K562 (cell line): ENCODE results near the gene CAPRIN1.

ENCODE experiments used
- CREM ChIP-seq: IDR thresholded peaks from 2 replicates; pipeline ENCODE4 v1.6.1; 2014; ENCODE audit warnings: antibody characterized with exemption, low read depth
- CTCF ChIP-seq, 3 experiments: IDR thresholded peaks in 2 of 3; conservative IDR thresholded peaks in 1 of 3; 2 replicates each; pipeline ENCODE4 v1.5.1; 2011 to 2012; ENCODE audit warnings: low read length in 3 of 3, mild to moderate bottlenecking in 3 of 3, control low read depth in 2 of 3, improper control_type of control experiment in 1 of 3, inconsistent platforms in 1 of 3, low read depth in 1 of 3, mixed read lengths in 1 of 3, moderate library complexity in 1 of 3; ENCODE audit not compliant: insufficient read depth in 2 of 3
- MEF2D ChIP-seq: conservative IDR thresholded peaks from 2 replicates; pipeline ENCODE4 v1.6.1; 2016; ENCODE audit warnings: low read depth, missing genetic modification characterization, missing compliant biosample characterization
- NFE2 ChIP-seq: IDR thresholded peaks from 2 replicates; pipeline ENCODE4 v1.6.1; 2014; ENCODE audit warnings: antibody characterized with exemption, low read depth
- OTX1 ChIP-seq: fragments of 450-650 bp; formaldehyde crosslinking; IDR thresholded peaks from 2 replicates; pipeline ENCODE4 v1.4.0; 2022; ENCODE audit warnings: mild to moderate bottlenecking
- PCBP1 ChIP-seq: fragments of 200-400 bp; formaldehyde crosslinking; IDR thresholded peaks from 2 replicates; pipeline ENCODE4 v1.6.1; 2018; ENCODE audit warnings: mild to moderate bottlenecking, low read depth, low read length; ENCODE audit not compliant: poor library complexity, severe bottlenecking
- POLR2A ChIP-seq: fragments of 450-650 bp; conservative IDR thresholded peaks from 2 replicates; pipeline ENCODE4 v1.6.1; 2016
- SIX5 ChIP-seq, 2 experiments: IDR thresholded peaks; 2 replicates each; pipeline ENCODE4 v1.6.1; 2011; ENCODE audit warnings: low read length in 2 of 2, borderline replicate concordance in 1 of 2, low read depth in 1 of 2, mild to moderate bottlenecking in 1 of 2, moderate library complexity in 1 of 2; ENCODE audit not compliant: insufficient read depth in 1 of 2
- SP1 ChIP-seq: sonication (generic); formaldehyde crosslinking; IDR thresholded peaks from 2 replicates; pipeline ENCODE4 v1.8.1; 2022; ENCODE audit warnings: mild to moderate bottlenecking, missing genetic modification reagents
- TEAD2 ChIP-seq: fragments of 450-650 bp; IDR thresholded peaks from 2 replicates; pipeline ENCODE4 v1.6.1; 2016; ENCODE audit warnings: missing genetic modification characterization, control low read depth, missing compliant biosample characterization
- TEAD4 ChIP-seq, 2 experiments: sonication (generic) in 1 of 2; formaldehyde crosslinking in 1 of 2; IDR thresholded peaks; 2 replicates each; pipeline versions ENCODE4 v1.6.1 to v1.8.0; 2012 to 2022; ENCODE audit warnings: borderline replicate concordance in 1 of 2, inconsistent platforms in 1 of 2, low read length in 1 of 2, mild to moderate bottlenecking in 1 of 2, missing genetic modification reagents in 1 of 2
- ZNF75A ChIP-seq: fragments of 450-650 bp; formaldehyde crosslinking; IDR thresholded peaks from 2 replicates; pipeline ENCODE4 v1.4.0; 2020; ENCODE audit warnings: mild to moderate bottlenecking

GRCh38 chr11:34104680-34105078 is 53.1 kb downstream of the CAPRIN1 start:
- TF ChIP-seq MEF2D (tag) = no peak
- TF ChIP-seq POLR2A = no peak
- no peak for TF ChIP-seq TEAD2 (tag)
- TF ChIP-seq SP1 = no peak
- TF ChIP-seq CREM = no peak
- TF ChIP-seq OTX1 (CRISPR knock-in tag) = no peak
- no peak for TF ChIP-seq CTCF (IDR thresholded peaks at IDR 0.05 in 2 of 3, conservative IDR thresholded peaks at IDR 0.05 in 1 of 3; ENCODE audit: insufficient read depth in 2 of 3, low read depth in 1 of 3, low read length in 3 of 3)
- no peak for TF ChIP-seq PCBP1
- TF ChIP-seq TEAD4 (IDR thresholded peaks at IDR 0.05; ENCODE audit: low read length) = no peak
- no peak for TF ChIP-seq TEAD4 (CRISPR knock-in tag; IDR thresholded peaks at IDR 0.05; ENCODE audit: borderline replicate concordance)
- TF ChIP-seq ZNF75A (CRISPR knock-in tag) = no peak
- TF ChIP-seq NFE2 = no peak
- no peak for TF ChIP-seq SIX5 (IDR thresholded peaks at IDR 0.05; ENCODE audit: borderline replicate concordance in 1 of 2, insufficient read depth in 1 of 2, low read depth in 1 of 2, low read length in 2 of 2)
